Liver (tissue), 3 donors: ENCODE measurements around the gene WDR37.

ENCODE experiments used
- ATF3 ChIP-seq: IDR thresholded peaks from 2 replicates; pipeline ENCODE4 v1.6.1; 2016; ENCODE audit warnings: antibody characterized with exemption
- CTCF ChIP-seq: fragments of 150-350 bp; IDR thresholded peaks from 2 replicates; pipeline ENCODE4 v1.5.1; 2017; ENCODE audit warnings: improper control_type of control experiment, low read depth, low read length; ENCODE audit not compliant: missing input control
- GABPA ChIP-seq, 2 donors: IDR thresholded peaks in 1 of 2; conservative IDR thresholded peaks in 1 of 2; 2 replicates each; pipeline ENCODE4 v1.6.1; 2016; ENCODE audit warnings: antibody characterized with exemption in 2 of 2, mild to moderate bottlenecking in 1 of 2, moderate library complexity in 1 of 2
- donor health status: healthy.
- donor health status: healthy.

- TF ChIP-seq GABPA (IDR thresholded peaks at IDR 0.05 in 1 of 2, conservative IDR thresholded peaks at IDR 0.05 in 1 of 2) (no peak), CTCF (no peak), ATF3 (no peak)
Measured at GRCh38 chr10:1180071-1180730, 124.0 kb downstream of the WDR37 start.
